ENCODE measurements around the gene SRR.
"Not testable (repeated sequence)": the region's sequence is repeated elsewhere in the genome, so short reads cannot be mapped to it uniquely, and the experiment has no call there.

GRCh38 chr17:2265166-2265565 is 38.6 kb upstream of the SRR start:
- not testable (repeated sequence) for TF ChIP-seq CHD2 (IDR thresholded peaks at IDR 0.05; ENCODE audit: borderline replicate concordance, low read depth, low read length); RAD51 (IDR thresholded peaks at IDR 0.05); WRNIP1 (IDR thresholded peaks at IDR 0.05; ENCODE audit: borderline replicate concordance, low read depth, low read length); EZH2 (IDR thresholded peaks at IDR 0.05; ENCODE audit: borderline replicate concordance, control insufficient read depth, low read depth, low read length); CTCF (IDR thresholded peaks at IDR 0.05 in 2 of 3, conservative IDR thresholded peaks at IDR 0.05 in 1 of 3; ENCODE audit: control insufficient read depth in 2 of 3, extremely low read depth in 1 of 3, insufficient read depth in 1 of 3, low read depth in 3 of 3, low read length in 3 of 3)
